Activated CD4-positive, alpha-beta memory T cell treated with anti-CD3 and anti-CD28 coated beads, Interleukin-2, amount 10 ng/mL, durations not matched to agents 7 days and 5 days (primary cell): ENCODE measurements around the gene CEP162. TPM values are rescaled to one million over a fixed set of nuclear protein-coding genes. Genes with fewer than 3 reads are reported as not detected.

Experiments
- CTCF ChIA-PET: fragments of 350-600 bp; sonication (Branson Sonifier 250); formaldehyde crosslinking; loops from one replicate; lab custom pipeline; 2021; ENCODE audit warnings: antibody characterized with exemption, inconsistent platforms; lab: Charles Lee
- POLR2A ChIA-PET: fragments of 350-600 bp; sonication (Branson Sonifier 250); formaldehyde crosslinking; loops from one replicate; lab custom pipeline; 2021; ENCODE audit warnings: antibody characterized with exemption; lab: Charles Lee
- DNase-seq: peaks from one replicate; pipeline ENCODE4 v3.0.0-alpha.2; 2020
- H3K27ac Mint-ChIP-seq: one replicate; pipeline ENCODE4 v1.8.0; 2021; ENCODE audit warnings: mild to moderate bottlenecking, mixed read lengths
- H3K27me3 Mint-ChIP-seq: one replicate; pipeline ENCODE4 v1.8.0; 2021; ENCODE audit warnings: mixed read lengths
- H3K36me3 Mint-ChIP-seq: one replicate; pipeline ENCODE4 v1.8.0; 2021; ENCODE audit warnings: low read depth, mixed read lengths
- H3K4me1 Mint-ChIP-seq: one replicate; pipeline ENCODE4 v1.8.0; 2021; ENCODE audit warnings: mixed read lengths
- H3K4me3 Mint-ChIP-seq: one replicate; pipeline ENCODE4 v1.8.0; 2021; ENCODE audit warnings: mild to moderate bottlenecking, mixed read lengths
- H3K9me3 Mint-ChIP-seq: one replicate; pipeline ENCODE4 v1.8.0; 2021; ENCODE audit warnings: mixed read lengths
- total RNA-seq, 2 experiments: library from RNA; stranded (reverse); gene quantifications; one replicate each; pipeline ENCODE4 v1.2.3, GENCODE V29; 2021

CEP162 gene, protein sequence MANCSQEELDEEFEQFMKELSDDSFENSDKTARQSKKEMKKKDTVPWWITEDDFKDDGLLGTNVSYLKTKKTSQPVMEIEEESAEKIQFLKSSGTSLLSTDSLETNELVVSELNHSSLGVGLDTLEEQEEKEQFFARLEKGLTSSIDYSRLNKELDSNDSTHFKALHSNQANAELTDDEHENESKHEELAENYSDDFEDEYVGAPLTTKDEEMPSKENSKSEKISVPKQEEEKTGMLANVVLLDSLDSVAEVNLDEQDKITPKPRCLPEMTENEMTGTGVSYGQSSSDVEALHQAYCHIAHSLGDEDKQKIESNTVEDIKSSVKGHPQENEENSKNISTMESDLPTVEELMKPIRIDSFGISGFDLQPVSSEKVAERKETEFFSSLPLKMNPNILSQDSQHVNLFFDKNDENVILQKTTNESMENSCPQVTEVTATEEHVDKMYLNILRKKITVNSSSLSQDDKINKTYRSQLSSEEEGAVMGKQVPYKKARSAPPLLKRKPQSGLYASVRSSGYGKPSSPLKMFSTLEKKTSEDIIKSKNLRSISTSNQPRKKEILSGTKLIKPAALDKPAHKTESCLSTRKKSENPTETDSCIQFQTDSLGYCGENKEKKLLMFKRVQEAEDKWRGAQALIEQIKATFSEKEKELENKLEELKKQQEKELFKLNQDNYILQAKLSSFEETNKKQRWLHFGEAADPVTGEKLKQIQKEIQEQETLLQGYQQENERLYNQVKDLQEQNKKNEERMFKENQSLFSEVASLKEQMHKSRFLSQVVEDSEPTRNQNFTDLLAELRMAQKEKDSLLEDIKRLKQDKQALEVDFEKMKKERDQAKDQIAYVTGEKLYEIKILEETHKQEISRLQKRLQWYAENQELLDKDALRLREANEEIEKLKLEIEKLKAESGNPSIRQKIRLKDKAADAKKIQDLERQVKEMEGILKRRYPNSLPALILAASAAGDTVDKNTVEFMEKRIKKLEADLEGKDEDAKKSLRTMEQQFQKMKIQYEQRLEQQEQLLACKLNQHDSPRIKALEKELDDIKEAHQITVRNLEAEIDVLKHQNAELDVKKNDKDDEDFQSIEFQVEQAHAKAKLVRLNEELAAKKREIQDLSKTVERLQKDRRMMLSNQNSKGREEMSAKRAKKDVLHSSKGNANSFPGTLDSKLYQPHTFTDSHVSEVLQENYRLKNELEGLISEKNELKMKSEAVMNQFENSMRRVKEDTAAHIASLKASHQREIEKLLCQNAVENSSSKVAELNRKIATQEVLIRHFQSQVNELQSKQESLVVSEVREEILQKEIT (N-terminal part only)
- 1 to 10 TPM; 8.1 to 9.6 TPM for total RNA-seq

DNA sequence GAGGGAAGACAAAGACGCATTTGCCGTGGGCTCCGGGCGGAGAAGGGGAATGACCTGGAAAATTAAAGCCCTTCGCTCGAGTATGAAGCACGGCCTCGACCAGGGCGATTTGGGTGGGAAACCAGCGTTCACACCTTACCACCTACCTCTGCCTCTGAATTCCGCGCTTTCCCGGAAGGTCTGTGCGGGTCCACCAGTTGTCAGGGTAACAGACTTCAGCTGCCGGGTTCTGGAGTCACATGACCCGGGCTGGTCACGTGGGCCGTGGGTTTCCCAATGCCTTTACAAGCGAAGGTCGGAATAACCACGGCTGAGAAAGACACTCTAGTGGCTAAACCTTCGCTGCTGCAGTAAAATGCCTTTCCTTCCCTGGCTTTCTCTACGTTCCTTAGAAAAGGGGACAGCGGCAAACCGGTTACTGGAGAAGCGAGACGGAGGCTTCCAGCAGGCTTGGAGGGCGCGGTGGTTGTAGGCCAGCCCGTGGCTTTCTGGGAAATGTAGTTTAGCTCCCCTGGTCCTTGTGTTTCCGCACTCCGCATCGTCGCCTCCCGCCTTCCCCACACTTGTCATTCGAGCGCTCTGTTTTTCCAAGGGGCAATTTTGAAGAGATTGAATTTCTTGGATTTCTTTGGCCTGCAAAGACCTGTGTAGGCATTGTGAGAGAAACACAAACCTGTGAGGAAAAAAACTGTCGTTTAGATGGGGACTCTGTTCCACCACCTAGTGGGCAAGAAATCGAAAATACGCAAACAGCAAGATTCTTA is at the start of gene CEP162:
Gene CEP162, minus strand, starts transcription at position 210 of the 764 bp plus-strand sequence. CDS start 1,250 bp downstream, outside the sequence.
- Mint-ChIP-seq H3K4me1 (peaks cover 21% of the 10 kb centered on the region), H3K27ac (peak within 1 kb of the TSS; percentile 69), H3K4me3 (peak within 1 kb of the TSS; percentile 96), H3K36me3 (no peaks in the 10 kb centered on the region), H3K9me3 (no peaks in the 10 kb centered on the region), H3K27me3 (peaks cover 8% of the 10 kb centered on the region)
- POLR2A ChIA-PET = no interaction called here
- CTCF ChIA-PET = interaction anchor here (0.6 to 2.5 kb wide), 21 partner anchors 9 to 1162 kb away, joined by 3 to 20 read pairs (median 4); partner anchors contain the start of genes CYB5R4 and UBE3D
- peak; percentile 92 for DNase-seq

DNA sequence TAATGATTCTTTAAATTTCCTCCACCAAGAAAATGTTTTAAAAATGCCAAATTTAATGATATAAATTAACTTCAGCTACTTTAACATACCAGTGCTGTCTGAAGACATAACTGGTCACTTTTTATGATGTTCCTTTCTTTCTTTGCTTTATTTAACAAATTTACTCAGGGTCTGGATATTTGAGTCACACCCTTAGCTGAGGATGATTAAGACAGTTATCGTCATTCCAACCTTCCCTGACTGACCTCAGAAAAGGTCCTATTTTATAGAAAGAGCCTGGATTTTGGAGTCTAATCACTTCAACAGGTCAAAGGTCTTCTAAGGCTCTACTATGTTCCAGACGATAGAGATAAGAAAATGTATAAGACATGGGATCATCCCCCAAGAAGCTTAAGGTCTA is 47.4 kb upstream of the CEP162 start:
- no peaks in the 10 kb centered on the region for H3K36me3 Mint-ChIP-seq
- CTCF ChIA-PET = no interaction called here
- no peak overlapping the region for H3K27ac Mint-ChIP-seq
- H3K9me3 Mint-ChIP-seq = no peaks in the 10 kb centered on the region
- DNase-seq = no peak
- H3K27me3 Mint-ChIP-seq = peaks cover 3% of the 10 kb centered on the region
- H3K4me3 Mint-ChIP-seq = no peak overlapping the region
- H3K4me1 Mint-ChIP-seq = no peaks in the 10 kb centered on the region
- POLR2A ChIA-PET = no interaction called here

DNA sequence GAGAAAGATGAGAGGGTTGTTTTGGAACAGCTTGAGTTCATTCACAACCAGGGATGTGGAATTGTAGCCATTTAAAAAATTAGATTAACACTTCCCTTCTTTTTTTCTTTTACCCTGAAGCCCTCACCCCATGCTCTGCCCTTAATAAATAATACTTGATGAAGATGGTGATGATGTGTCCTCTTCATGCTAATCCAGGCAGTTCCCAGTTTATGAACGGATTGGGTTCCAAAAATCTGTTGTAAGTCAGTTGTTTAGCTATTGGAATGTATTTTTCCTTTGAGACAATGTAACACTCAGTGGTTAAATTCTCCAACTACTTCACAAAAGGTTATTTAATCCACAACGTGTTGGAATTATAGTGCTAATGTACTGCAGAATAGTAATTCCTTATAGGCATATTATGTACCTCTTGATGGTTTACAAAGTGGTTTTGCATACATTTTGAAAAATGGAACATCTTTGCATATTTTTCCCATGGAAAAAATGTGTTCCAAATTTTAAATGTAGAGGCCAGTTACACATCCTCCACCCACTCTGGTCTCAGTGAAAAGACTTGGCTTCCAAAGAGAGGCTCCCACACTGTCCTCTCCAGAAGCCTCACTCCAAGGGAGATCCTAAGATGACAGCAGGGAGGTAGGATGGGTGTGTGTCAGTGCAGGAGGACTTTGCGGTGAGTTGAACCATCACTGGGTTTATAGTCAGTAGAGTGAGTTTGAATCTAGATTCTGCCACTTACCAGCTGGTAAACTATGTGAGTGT is 45.8 kb upstream of the CEP162 start:
- POLR2A ChIA-PET = no interaction called here
- no peak overlapping the region for H3K27ac Mint-ChIP-seq
- CTCF ChIA-PET = no interaction called here

DNA sequence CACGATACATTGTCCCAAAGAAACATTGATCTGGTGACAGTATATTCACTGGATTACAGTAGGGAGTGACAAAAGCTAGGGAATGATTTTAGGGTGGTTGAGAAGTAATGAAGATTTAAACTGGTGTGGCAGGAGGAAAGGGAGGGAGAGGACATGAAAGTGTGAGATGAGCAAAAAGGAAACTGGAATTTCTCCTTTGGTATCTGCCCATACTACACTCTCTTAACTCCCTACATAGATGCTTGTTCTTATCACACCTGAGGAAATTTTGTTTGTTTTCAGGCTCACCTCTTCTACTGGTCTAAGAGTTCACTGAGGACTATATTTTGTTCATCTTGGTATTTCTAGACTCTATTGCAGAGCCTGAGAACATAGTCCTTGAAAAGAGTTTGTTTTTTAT is 44.9 kb upstream of the CEP162 start:
- Mint-ChIP-seq H3K4me1 (no peaks in the 10 kb centered on the region), H3K9me3 (no peaks in the 10 kb centered on the region), H3K27me3 (peaks cover 5% of the 10 kb centered on the region), H3K4me3 (no peak overlapping the region), H3K27ac (no peak overlapping the region), H3K36me3 (no peaks in the 10 kb centered on the region)
- CTCF ChIA-PET = no interaction called here
- DNase-seq = no peak
- POLR2A ChIA-PET = no interaction called here

More for the DNA sequence above, 45.8 kb upstream of the CEP162 start:
- peaks cover 5% of the 10 kb centered on the region for H3K27me3 Mint-ChIP-seq
- H3K4me3 Mint-ChIP-seq = no peak overlapping the region
- no peaks in the 10 kb centered on the region for H3K36me3 Mint-ChIP-seq
- no peaks in the 10 kb centered on the region for H3K4me1 Mint-ChIP-seq
- no peak for DNase-seq
- H3K9me3 Mint-ChIP-seq = no peaks in the 10 kb centered on the region

DNA sequence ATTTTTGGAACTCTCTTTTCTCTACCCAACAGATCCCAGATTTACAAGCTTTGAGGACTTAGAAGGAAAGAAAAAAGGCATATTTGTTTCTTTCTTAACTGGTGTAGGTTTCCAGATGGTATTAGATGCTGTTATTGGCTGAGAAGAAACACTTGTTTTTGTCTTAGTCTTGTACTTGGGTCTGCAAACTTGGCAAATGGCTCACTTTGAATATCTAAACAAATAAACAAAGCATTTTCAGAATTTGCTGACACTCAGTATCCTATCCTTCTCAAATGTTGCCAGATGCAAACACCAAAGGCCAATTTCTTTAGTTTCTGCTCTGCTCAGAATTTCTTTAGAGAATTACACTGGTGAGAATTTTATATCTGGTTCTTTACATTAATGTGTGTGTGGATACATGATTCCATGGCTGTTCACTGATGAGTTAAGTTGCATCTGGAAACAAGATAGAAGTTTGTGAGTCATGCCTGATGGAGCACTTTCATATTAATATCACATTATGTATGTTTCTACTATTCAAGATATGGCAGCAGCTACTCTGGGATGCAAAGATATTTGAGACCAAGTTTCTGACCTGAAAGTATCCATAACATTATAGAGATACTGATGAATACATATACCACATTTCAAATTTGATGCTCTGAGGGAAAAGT is 43.7 kb upstream of the CEP162 start:
- peaks cover 5% of the 10 kb centered on the region for H3K27me3 Mint-ChIP-seq
- H3K27ac Mint-ChIP-seq = no peak overlapping the region
- H3K4me1 Mint-ChIP-seq = no peaks in the 10 kb centered on the region
- no peaks in the 10 kb centered on the region for H3K36me3 Mint-ChIP-seq
- no peak overlapping the region for H3K4me3 Mint-ChIP-seq
- no peaks in the 10 kb centered on the region for H3K9me3 Mint-ChIP-seq
- ChIA-PET CTCF (no interaction called here), POLR2A (no interaction called here)
- no peak for DNase-seq

DNA sequence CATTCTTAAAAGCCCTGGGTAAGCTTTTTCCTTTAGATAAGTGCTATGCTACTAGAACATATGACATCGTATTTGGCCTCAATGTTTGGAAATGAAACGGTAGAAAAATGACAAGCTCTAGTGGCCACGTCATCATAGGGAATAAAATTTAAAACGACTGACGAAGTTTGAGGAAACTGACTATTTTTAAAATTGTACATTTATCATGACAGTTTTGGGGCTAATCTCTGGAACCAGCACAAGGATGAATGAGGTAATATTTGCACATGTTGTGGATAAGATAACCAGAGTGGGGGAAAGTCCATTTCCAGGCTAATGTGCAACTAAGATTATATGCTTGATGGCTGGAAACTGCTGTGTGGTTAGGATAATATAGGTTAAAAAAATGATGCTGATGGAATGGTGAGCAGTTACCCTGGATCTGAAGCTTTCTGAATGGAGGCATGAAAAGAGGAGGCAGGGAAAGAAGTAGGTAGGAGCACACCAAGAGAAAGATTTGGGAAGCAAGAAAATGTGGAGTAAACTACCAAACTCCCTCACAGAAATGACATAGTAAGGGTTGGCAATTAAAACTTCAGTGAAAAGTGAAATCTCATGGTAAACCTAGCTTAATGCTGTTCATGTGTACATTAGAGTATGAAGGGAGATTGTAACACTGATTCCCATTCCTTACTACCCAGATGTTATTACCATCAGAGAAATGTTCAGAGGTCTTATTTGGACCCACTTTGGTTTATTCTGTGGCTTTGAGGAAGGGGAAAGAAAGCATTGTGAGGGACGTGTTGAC is 42.7 kb upstream of the CEP162 start:
- no peak overlapping the region for H3K4me3 Mint-ChIP-seq
- H3K27me3 Mint-ChIP-seq = peaks cover 5% of the 10 kb centered on the region
- H3K36me3 Mint-ChIP-seq = no peaks in the 10 kb centered on the region
- no peaks in the 10 kb centered on the region for H3K9me3 Mint-ChIP-seq
- ChIA-PET POLR2A (no interaction called here), CTCF (no interaction called here)
- DNase-seq = no peak
- no peak overlapping the region for H3K27ac Mint-ChIP-seq
- H3K4me1 Mint-ChIP-seq = no peaks in the 10 kb centered on the region

DNA sequence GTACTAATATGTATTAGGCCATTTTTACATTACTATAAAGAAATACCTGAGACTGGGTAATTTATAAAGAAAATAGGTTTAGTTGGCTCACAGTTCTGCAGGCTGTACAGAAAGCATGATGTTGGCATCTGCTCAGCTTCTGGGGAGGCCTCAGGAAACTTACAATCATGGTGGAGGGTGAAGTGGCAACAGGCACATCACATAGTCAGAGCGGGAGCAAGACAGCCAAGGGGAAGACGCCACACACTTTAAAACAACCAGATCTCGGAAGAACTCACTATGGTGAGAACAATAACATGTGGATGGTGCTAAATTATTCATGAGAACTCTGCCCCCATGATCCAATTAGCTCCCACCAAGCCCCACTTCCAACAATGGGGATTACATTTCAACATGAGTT is 41.3 kb upstream of the CEP162 start:
- Mint-ChIP-seq H3K27me3 (peaks cover 5% of the 10 kb centered on the region), H3K4me1 (no peaks in the 10 kb centered on the region), H3K4me3 (no peak overlapping the region), H3K36me3 (no peaks in the 10 kb centered on the region), H3K9me3 (no peaks in the 10 kb centered on the region), H3K27ac (no peak overlapping the region)
- no peak for DNase-seq
- POLR2A ChIA-PET = no interaction called here
- CTCF ChIA-PET = no interaction called here

DNA sequence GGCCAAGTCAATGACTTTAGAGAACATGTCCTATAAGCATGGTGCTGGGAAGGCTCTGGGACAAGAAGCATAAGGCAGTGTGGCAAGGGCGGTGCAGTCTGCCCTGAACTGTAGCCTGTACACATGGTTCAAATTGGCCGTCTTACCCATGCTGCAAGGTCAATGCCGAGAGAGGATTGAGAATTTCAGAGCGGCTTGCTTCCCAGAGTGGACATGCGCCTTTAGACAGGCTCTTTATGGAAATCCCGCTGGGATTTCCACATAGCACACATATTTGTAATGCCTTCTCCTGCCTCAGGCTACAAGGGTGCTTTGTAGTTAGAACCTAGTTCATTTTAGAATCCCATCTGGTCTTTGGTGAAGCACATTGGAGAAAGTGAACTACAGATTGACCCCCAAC is 36.1 kb upstream of the CEP162 start:
- POLR2A ChIA-PET = no interaction called here
- Mint-ChIP-seq H3K4me3 (no peak overlapping the region), H3K27ac (no peak overlapping the region), H3K27me3 (peaks cover 4% of the 10 kb centered on the region), H3K4me1 (no peaks in the 10 kb centered on the region), H3K9me3 (no peaks in the 10 kb centered on the region), H3K36me3 (no peaks in the 10 kb centered on the region)
- CTCF ChIA-PET = no interaction called here
- no peak for DNase-seq

DNA sequence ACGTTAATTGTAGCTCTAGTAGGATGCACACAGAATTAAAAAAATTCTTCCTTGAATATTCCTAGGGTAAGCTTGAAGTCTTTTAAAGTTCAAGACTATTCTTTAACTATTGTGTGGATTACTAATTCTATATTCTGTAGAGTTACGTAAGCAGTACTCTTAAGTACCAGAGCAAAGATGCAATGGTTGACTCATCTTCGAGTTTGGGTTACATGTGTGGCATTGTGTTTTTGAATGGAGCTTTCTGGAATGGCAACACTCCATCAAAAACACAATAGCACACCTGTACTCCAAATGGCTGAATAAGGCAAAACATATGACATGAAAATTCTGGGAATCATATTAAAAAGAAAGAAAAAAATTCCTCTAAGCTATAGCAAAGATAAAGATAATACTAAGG is 33.5 kb upstream of the CEP162 start:
- Mint-ChIP-seq H3K9me3 (no peaks in the 10 kb centered on the region), H3K4me1 (no peaks in the 10 kb centered on the region), H3K27ac (no peak overlapping the region), H3K36me3 (no peaks in the 10 kb centered on the region), H3K27me3 (peaks cover 4% of the 10 kb centered on the region), H3K4me3 (no peak overlapping the region)
- ChIA-PET POLR2A (no interaction called here), CTCF (no interaction called here)
- DNase-seq = no peak

DNA sequence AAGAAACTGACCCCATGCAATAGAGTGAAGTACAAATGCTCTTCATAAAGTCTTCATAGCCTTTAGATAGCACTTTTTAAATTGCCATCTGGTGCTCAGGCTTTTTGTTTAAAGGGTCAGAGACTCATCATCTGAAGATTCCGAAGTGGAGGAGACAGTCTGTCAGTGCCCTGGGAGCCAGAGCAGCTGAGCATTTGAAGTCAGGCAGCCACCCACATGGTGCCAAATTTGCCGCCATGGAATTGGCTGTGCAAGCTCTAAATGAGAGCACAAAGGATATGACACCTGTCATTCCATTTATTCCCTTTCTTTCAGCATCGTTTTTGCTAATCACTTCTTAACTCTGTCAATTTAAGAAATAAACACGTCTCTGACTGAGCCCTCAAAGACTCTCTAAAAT is 32.8 kb upstream of the CEP162 start:
- Mint-ChIP-seq H3K27me3 (peaks cover 4% of the 10 kb centered on the region), H3K4me1 (no peaks in the 10 kb centered on the region), H3K9me3 (no peaks in the 10 kb centered on the region), H3K36me3 (no peaks in the 10 kb centered on the region), H3K4me3 (no peak overlapping the region), H3K27ac (no peak overlapping the region)
- POLR2A ChIA-PET = no interaction called here
- CTCF ChIA-PET = no interaction called here
- DNase-seq = no peak

DNA sequence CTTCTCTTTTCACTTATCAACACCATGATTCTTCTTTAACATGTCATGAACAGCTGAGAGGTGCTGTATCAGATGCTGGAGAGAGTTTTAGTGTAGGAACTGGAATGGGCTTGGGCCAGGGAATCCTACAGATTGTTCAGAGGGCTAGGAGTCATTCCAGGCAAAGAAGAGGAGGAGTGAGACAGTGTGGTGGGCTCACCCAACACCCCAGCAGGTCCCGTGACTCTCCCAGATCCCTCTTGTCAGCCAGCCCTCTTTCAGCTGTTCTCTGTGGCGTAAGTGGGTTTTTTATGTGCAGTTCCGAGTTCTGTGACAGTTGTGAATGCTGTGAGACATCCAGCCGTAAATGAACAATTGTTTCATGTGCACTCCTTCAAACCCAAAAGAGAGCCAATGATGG is 31.4 kb upstream of the CEP162 start:
- Mint-ChIP-seq H3K4me1 (no peaks in the 10 kb centered on the region), H3K27me3 (peaks cover 4% of the 10 kb centered on the region), H3K9me3 (no peaks in the 10 kb centered on the region), H3K27ac (no peak overlapping the region), H3K4me3 (no peak overlapping the region), H3K36me3 (no peaks in the 10 kb centered on the region)
- no peak for DNase-seq
- POLR2A ChIA-PET = no interaction called here
- CTCF ChIA-PET = no interaction called here
